ENCODE data around the gene AGXT.

Gene AGXT

DNA sequence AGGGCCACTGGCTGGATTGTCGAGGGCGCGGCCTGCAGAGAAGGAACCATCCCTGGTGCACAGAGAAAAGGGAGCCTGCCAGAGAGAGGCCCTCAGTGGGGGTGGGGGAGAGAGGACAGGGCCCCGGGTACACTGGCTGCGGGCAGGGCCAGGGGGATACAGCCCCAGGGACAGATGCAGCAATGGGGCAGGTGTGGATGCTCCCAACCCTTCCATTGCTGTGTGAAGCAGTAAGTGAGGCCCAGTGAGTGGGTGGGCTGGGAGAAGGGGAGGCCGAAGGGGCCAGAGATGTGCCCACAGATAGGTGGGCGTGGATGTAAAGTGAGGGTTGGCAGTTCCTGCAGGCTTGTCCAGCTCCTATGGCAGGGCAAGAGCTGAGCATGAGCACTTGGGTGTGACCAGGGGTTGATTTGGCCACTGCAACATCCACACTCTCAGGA lies 7.4 kb downstream of the AGXT start:
- TF ChIP-seq, protein P1, sequence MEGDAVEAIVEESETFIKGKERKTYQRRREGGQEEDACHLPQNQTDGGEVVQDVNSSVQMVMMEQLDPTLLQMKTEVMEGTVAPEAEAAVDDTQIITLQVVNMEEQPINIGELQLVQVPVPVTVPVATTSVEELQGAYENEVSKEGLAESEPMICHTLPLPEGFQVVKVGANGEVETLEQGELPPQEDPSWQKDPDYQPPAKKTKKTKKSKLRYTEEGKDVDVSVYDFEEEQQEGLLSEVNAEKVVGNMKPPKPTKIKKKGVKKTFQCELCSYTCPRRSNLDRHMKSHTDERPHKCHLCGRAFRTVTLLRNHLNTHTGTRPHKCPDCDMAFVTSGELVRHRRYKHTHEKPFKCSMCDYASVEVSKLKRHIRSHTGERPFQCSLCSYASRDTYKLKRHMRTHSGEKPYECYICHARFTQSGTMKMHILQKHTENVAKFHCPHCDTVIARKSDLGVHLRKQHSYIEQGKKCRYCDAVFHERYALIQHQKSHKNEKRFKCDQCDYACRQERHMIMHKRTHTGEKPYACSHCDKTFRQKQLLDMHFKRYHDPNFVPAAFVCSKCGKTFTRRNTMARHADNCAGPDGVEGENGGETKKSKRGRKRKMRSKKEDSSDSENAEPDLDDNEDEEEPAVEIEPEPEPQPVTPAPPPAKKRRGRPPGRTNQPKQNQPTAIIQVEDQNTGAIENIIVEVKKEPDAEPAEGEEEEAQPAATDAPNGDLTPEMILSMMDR (IDR thresholded peaks at IDR 0.05; ENCODE audit: low read depth, low read length): no peak
- DNase-seq (ENCODE audit: low read depth in 2 of 2): no peak
- no peak overlapping the region for H3K4me3 ChIP-seq (replicated peaks in 1 of 2; ENCODE audit: low read depth in 2 of 2, low read length in 2 of 2)

DNA sequence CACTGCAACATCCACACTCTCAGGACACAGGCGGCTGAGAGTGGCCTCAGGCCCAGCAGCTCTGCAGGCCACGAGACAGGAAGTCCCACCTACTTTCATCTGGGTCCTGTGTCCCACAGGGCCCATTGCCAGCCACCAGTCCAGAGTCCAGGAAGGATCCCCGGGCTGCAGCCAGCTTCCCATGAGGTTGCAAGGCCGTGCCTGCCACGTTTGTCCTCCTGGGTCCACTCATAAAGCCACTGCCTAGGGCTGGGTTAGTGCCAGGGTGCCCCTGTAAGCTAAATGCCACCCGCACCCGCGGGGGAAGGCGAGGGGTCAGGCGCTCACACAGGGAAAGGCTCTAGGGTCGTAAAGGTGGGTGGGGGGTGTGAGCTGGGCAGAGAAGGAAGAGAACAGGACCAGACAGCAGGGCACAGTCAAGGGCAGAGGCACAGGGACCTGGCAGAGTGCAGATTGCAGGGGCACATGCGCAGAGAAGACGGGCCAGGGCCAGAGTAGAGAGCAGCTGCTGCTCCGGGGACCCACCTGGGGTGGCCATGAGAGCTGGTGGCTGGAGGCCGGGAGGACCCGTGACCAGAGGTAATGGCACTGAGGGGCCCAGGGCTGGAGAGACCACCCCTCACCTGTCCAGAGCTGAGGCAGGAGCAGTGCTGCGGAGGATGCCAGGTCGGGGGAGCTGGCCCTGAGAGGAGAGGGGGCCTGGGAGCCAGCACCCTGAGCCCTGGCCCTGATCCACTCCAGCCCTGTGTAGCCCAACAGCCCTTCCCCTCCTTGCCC lies 8.0 kb downstream of the AGXT start:
- no peak overlapping the region for H3K4me3 ChIP-seq (replicated peaks in 1 of 2; ENCODE audit: low read depth in 2 of 2, low read length in 2 of 2)
- TF ChIP-seq, protein P1 (IDR thresholded peaks at IDR 0.05; ENCODE audit: low read depth, low read length): no peak
- DNase-seq (ENCODE audit: low read depth in 2 of 2): no peak

DNA sequence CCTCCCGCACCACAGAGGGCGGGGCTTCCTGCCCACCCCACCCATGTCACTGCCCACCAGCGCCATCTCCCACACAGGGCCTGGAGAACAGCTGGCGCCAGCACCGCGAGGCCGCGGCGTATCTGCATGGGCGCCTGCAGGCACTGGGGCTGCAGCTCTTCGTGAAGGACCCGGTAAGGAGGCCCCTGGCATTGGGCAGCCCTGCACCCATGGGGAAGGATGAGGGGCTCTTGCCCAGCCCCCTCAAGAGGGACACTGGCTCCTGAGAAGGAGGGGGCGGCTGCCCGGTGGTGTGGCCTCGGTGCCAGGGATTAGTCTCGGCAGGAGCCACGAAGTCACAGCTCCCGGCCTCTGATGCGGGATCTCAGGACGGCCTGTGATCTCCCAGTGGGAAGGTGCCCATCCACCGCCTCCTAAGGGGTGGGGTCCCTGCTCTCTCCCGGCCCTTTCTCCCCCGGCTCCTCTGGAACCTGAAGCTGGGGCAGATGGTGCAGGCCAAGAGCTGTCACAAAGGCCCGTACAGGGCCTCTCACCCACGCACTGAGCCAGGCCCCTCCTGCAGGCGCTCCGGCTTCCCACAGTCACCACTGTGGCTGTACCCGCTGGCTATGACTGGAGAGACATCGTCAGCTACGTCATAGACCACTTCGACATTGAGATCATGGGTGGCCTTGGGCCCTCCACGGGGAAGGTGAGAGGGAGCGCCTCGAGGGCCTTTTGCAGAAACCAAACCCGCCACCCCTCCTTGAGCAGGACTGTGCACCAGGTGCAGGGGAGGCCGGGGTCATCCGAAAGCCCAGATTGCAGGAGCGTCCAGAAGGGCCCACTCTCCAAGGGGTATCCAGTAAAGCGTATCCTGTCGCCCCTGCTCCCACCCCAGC lies 9.1 kb downstream of the AGXT start:
- TF ChIP-seq, protein P1 (IDR thresholded peaks at IDR 0.05; ENCODE audit: low read depth, low read length): no peak
- no peak for DNase-seq (ENCODE audit: low read depth in 2 of 2)
- no peak overlapping the region for H3K4me3 ChIP-seq (replicated peaks in 1 of 2; ENCODE audit: low read depth in 2 of 2, low read length in 2 of 2)

DNA sequence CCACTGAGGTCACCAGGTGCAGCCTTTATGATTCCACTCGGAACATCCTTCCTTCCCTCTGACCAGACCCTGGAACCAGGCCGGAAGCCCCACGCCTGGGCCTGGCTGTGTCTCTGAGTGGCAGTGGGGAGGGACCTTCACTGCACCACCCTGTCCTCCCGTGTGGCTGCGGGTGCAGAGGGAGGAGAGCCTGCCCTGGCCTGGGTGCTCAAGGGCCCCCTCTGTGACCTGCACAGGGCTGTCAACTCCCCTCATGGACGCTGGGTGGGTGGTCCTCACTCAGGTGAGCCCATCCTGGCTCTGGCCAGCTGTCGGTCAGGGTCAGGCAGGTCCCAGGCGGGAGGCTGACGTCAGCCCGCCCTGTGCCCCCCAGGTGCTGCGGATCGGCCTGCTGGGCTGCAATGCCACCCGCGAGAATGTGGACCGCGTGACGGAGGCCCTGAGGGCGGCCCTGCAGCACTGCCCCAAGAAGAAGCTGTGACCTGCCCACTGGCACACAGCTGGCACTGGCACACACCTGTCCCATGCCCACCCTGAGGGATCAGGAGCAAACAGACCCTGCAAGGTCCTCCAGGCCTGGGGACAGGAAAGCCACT lies 9.8 kb downstream of the AGXT start:
- no peak for DNase-seq (ENCODE audit: low read depth in 2 of 2)
- TF ChIP-seq, protein P1 (IDR thresholded peaks at IDR 0.05; ENCODE audit: low read depth, low read length): no peak
- H3K4me3 ChIP-seq (replicated peaks in 1 of 2; ENCODE audit: low read depth in 2 of 2, low read length in 2 of 2): no peak overlapping the region

DNA sequence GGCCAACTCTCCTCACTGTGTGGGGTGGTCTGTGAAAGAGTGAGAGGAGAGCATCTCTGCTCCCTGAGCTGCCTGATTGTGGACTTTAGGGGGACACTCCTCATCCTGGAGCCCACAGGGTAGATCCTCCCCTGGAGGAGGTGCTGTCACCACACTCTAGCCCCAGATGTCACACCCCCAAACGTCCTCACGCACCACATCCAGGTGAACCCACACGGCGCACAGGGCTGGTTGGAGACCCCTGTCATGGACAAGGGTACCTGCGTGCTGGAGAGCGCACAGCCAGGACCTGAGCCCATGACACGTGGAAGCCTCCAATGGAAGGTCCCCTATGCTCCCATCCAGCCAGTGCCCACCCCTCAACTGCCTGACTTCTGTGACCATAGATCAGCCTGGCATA lies 10.5 kb downstream of the AGXT start:
- TF ChIP-seq, protein P1 (IDR thresholded peaks at IDR 0.05; ENCODE audit: low read depth, low read length): no peak
- no peak overlapping the region for H3K4me3 ChIP-seq (replicated peaks in 1 of 2; ENCODE audit: low read depth in 2 of 2, low read length in 2 of 2)
- no peak for DNase-seq (ENCODE audit: low read depth in 2 of 2)

DNA sequence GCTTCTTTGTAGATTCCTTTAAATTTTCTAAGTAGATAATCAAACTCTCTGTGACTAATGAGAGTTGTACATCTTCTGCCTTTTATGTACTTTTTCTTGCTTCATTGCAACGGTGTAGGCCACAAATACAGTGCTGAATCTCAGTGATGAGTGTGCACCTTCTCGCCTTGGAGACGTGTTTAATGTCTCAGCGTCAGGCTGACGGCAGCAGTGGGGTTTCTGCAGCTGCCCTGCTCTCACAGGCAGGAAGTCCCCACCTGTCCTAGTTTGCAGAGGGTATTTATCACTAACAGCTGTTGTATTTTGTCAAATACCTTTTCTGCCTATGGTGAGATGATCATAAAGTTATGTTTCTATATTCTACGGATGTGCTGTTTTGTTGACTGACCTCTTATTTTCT lies 13.3 kb downstream of the AGXT start:
- no peak for DNase-seq (ENCODE audit: low read depth in 2 of 2)
- TF ChIP-seq, protein P1 (IDR thresholded peaks at IDR 0.05; ENCODE audit: low read depth, low read length): no peak
- no peak overlapping the region for H3K4me3 ChIP-seq (replicated peaks in 1 of 2; ENCODE audit: low read depth in 2 of 2, low read length in 2 of 2)
